A549 (cell line): ENCODE results near the gene AQP12B.
"Not testable (repeated sequence)": the region's sequence is repeated elsewhere in the genome, so short reads cannot be mapped to it uniquely, and the experiment has no call there.

Experiments used
- CTCF ChIP-seq: fragments of >200 bp; sonication (Bioruptor Twin); formaldehyde crosslinking; IDR thresholded peaks from 3 replicates; pipeline ENCODE4 v1.5.1; 2016
- JUN ChIP-seq, 2 experiments: fragments of >200 bp; sonication (Bioruptor Twin); formaldehyde crosslinking; IDR thresholded peaks; 2 replicates in 1 of 2; 3 replicates in 1 of 2; pipeline ENCODE4 v1.6.1; 2016 to 2017
- POLR2AphosphoS2 ChIP-seq: conservative IDR thresholded peaks from 2 replicates; pipeline ENCODE4 v1.6.1; 2012; ENCODE audit warnings: low read length, improper control_type of control experiment, inconsistent platforms
- USF2 ChIP-seq: fragments of 450-650 bp; IDR thresholded peaks from 2 replicates; pipeline ENCODE4 v1.6.1; 2014; ENCODE audit warnings: antibody characterized with exemption
- ZFP36 ChIP-seq: fragments of 450-650 bp; IDR thresholded peaks from 2 replicates; pipeline ENCODE4 v1.6.1; 2014; ENCODE audit warnings: borderline replicate concordance; ENCODE audit not compliant: partially characterized antibody

DNA sequence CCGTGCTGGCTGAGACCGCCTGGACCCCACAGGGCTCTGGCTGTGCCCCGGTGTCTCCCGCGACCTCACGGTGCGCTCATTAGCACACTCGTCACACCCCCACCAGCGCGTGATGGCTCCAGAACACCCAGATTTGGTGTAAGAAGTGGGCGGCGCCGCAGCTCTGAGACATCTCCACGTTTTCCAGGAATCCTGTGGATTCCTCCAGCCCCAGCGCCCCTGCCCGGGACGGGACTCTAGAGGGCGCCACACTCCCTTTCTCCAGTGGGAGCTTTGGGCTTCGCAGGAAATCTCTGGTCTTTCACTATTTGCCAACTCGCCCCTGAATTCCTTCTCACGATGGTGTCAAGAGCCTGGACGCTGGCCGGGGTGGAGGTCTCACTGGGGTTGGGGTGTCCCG is 7.3 kb downstream of the AQP12B start:
- not testable (repeated sequence) for TF ChIP-seq CTCF; POLR2AphosphoS2; USF2; ZFP36; JUN (IDR thresholded peaks at IDR 0.05)
